HEK293T (cell line): ENCODE measurements around the gene SUCLA2.

Experiments used
- CTCF ChIA-PET: fragments of 350-600 bp; formaldehyde crosslinking; extraction: SDS; loops from one replicate; lab custom pipeline; 2021; ENCODE audit warnings: antibody characterized with exemption, inconsistent platforms; lab: Yijun Ruan, JAX
- POLR2A ChIA-PET: fragments of 350-600 bp; formaldehyde crosslinking; extraction: SDS; loops from one replicate; lab custom pipeline; 2020; ENCODE audit warnings: antibody characterized with exemption, inconsistent platforms; lab: Yijun Ruan, JAX
- DNase-seq: peaks from one replicate; pipeline ENCODE4 v3.0.0; 2012; ENCODE audit warnings: mixed read lengths; ENCODE audit errors: extremely low spot score
- ARNT ChIP-seq: fragments of 450-650 bp; IDR thresholded peaks from 2 replicates; pipeline ENCODE4 v1.6.1; 2017; ENCODE audit warnings: mild to moderate bottlenecking
- BHLHE40 ChIP-seq: fragments of 450-650 bp; IDR thresholded peaks from 2 replicates; pipeline ENCODE4 v1.6.1; 2016; ENCODE audit warnings: mild to moderate bottlenecking, moderate library complexity, borderline replicate concordance
- CTBP1 ChIP-seq: fragments of 450-650 bp; IDR thresholded peaks from 2 replicates; pipeline ENCODE4 v1.6.1; 2016; ENCODE audit warnings: borderline replicate concordance
- ELF4 ChIP-seq: fragments of 450-650 bp; IDR thresholded peaks from 2 replicates; pipeline ENCODE4 v1.6.1; 2017; ENCODE audit warnings: antibody characterized with exemption
- FOXA1 ChIP-seq: fragments of 450-650 bp; IDR thresholded peaks from 2 replicates; pipeline ENCODE4 v1.6.1; 2016; ENCODE audit warnings: mild to moderate bottlenecking
- FOXK2 ChIP-seq: fragments of 450-650 bp; IDR thresholded peaks from 2 replicates; pipeline ENCODE4 v1.6.1; 2016; ENCODE audit warnings: mild to moderate bottlenecking
- FOXM1 ChIP-seq: fragments of 450-650 bp; IDR thresholded peaks from 2 replicates; pipeline ENCODE4 v1.6.1; 2017; ENCODE audit warnings: mild to moderate bottlenecking, borderline replicate concordance
- HDGF ChIP-seq: fragments of 450-650 bp; IDR thresholded peaks from 2 replicates; pipeline ENCODE4 v1.6.1; 2017; ENCODE audit warnings: antibody characterized with exemption, borderline replicate concordance
- L3MBTL2 ChIP-seq: fragments of 450-650 bp; conservative IDR thresholded peaks from 2 replicates; pipeline ENCODE4 v1.6.1; 2016; ENCODE audit warnings: mild to moderate bottlenecking
- LEF1 ChIP-seq: fragments of 450-650 bp; IDR thresholded peaks from 2 replicates; pipeline ENCODE4 v1.6.1; 2017; ENCODE audit warnings: mild to moderate bottlenecking, borderline replicate concordance
- NFRKB ChIP-seq: fragments of 450-650 bp; IDR thresholded peaks from 2 replicates; pipeline ENCODE4 v1.6.1; 2016; ENCODE audit warnings: mild to moderate bottlenecking, moderate library complexity
- PKNOX1 ChIP-seq: fragments of 450-650 bp; IDR thresholded peaks from 2 replicates; pipeline ENCODE4 v1.6.1; 2016
- SP1 ChIP-seq: fragments of 450-650 bp; IDR thresholded peaks from 2 replicates; pipeline ENCODE4 v1.6.1; 2017
- SUZ12 ChIP-seq: fragments of 450-650 bp; IDR thresholded peaks from 2 replicates; pipeline ENCODE4 v1.6.1; 2016; ENCODE audit warnings: mild to moderate bottlenecking
- TARDBP ChIP-seq: fragments of 450-650 bp; IDR thresholded peaks from 2 replicates; pipeline ENCODE4 v1.6.1; 2016
- ZNF384 ChIP-seq: fragments of 450-650 bp; IDR thresholded peaks from 2 replicates; pipeline ENCODE4 v1.6.1; 2016

SUCLA2 gene

GRCh38 chr13:47932950-47933923 lies 67.8 kb downstream of the SUCLA2 start:
- DNase-seq: no peak
- TF ChIP-seq NFRKB (no peak), PKNOX1 (no peak), TARDBP (no peak), LEF1 (no peak), FOXM1 (no peak), CTBP1 (no peak), BHLHE40 (no peak), HDGF (no peak), FOXA1 (no peak), SUZ12 (no peak)
- CTCF ChIA-PET: no interaction called here
- POLR2A ChIA-PET: no interaction called here

- ChIA-PET POLR2A (no interaction called here), CTCF (no interaction called here)
- DNase-seq: no peak
- TF ChIP-seq FOXK2: no peak
- no peak for TF ChIP-seq PKNOX1
- no peak for TF ChIP-seq TARDBP
- TF ChIP-seq BHLHE40: no peak
- TF ChIP-seq FOXM1: no peak
- no peak for TF ChIP-seq CTBP1
- no peak for TF ChIP-seq LEF1
- TF ChIP-seq FOXA1: no peak
- TF ChIP-seq ZNF384: no peak
- TF ChIP-seq ELF4: no peak
- TF ChIP-seq NFRKB: no peak
- TF ChIP-seq ARNT: no peak
- TF ChIP-seq SUZ12: no peak
- no peak for TF ChIP-seq HDGF
- no peak for TF ChIP-seq SP1
- TF ChIP-seq L3MBTL2: no peak
Observed at GRCh38 chr13:47930649-47931165, 70.4 kb downstream of the SUCLA2 start.

GRCh38 chr13:47929156-47929555 lies 71.9 kb downstream of the SUCLA2 start:
- TF ChIP-seq LEF1 (no peak), HDGF (no peak)
- ChIA-PET POLR2A (no interaction called here), CTCF (no interaction called here)
- no peak for DNase-seq

- no peak for DNase-seq
- CTCF ChIA-PET: no interaction called here
- TF ChIP-seq L3MBTL2: no peak
- TF ChIP-seq ARNT: no peak
- TF ChIP-seq CTBP1: no peak
- TF ChIP-seq FOXK2: no peak
- TF ChIP-seq FOXM1: no peak
- TF ChIP-seq SP1: no peak
- TF ChIP-seq FOXA1: no peak
- no peak for TF ChIP-seq SUZ12
- TF ChIP-seq ZNF384: no peak
- no peak for TF ChIP-seq LEF1
- TF ChIP-seq HDGF: no peak
- no peak for TF ChIP-seq TARDBP
- no peak for TF ChIP-seq NFRKB
- TF ChIP-seq BHLHE40: no peak
- POLR2A ChIA-PET: no interaction called here
Observed at GRCh38 chr13:47917022-47917574, 84.0 kb downstream of the SUCLA2 start.

- TF ChIP-seq SUZ12: no peak
- TF ChIP-seq HDGF: no peak
- TF ChIP-seq BHLHE40: no peak
- TF ChIP-seq SP1: no peak
- TF ChIP-seq PKNOX1: no peak
- TF ChIP-seq TARDBP: no peak
- TF ChIP-seq CTBP1: no peak
- no peak for TF ChIP-seq FOXM1
- no peak for TF ChIP-seq ARNT
- no peak for TF ChIP-seq FOXA1
- no peak for TF ChIP-seq NFRKB
- no peak for TF ChIP-seq FOXK2
- DNase-seq: no peak
- CTCF ChIA-PET: no interaction called here
- POLR2A ChIA-PET: no interaction called here
Observed at GRCh38 chr13:47908197-47908902, 92.7 kb downstream of the SUCLA2 start.
